Suprapubic skin (tissue), 4 donors: ENCODE data around the gene CLSTN2. TPM values are rescaled to one million over a fixed set of nuclear protein-coding genes. Genes with fewer than 3 reads are reported as not detected.

Source experiments
- DNase-seq, 2 donors: peaks; one replicate each; pipeline ENCODE4 v3.0.0-alpha.2; 2019; ENCODE audit warnings: low spot score in 2 of 2
- H3K27ac ChIP-seq: fragments of 200-600 bp; sonication (generic); one replicate; pipeline ENCODE4 v1.5.1; 2019
- H3K27me3 ChIP-seq: fragments of 200-600 bp; sonication (generic); one replicate; pipeline ENCODE4 v1.5.1; 2019
- H3K36me3 ChIP-seq: fragments of 200-600 bp; sonication (generic); one replicate; pipeline ENCODE4 v1.5.1; 2019
- H3K4me1 ChIP-seq: fragments of 200-600 bp; sonication (generic); one replicate; pipeline ENCODE4 v1.5.1; 2019
- H3K4me3 ChIP-seq: fragments of 200-600 bp; sonication (generic); one replicate; pipeline ENCODE4 v1.5.1; 2019; ENCODE audit warnings: mild to moderate bottlenecking
- H3K9me3 ChIP-seq: fragments of 200-600 bp; sonication (generic); one replicate; pipeline ENCODE4 v1.5.1; 2019
- EP300 ChIP-seq: sonication (generic); formaldehyde crosslinking; IDR thresholded peaks from one replicate; pipeline ENCODE4 v1.6.1; 2017; ENCODE audit warnings: antibody characterized with exemption
- POLR2A ChIP-seq, 2 donors: fragments of 450-650 bp; IDR thresholded peaks; one replicate each; pipeline ENCODE4 v1.6.1; 2017; ENCODE audit warnings: antibody characterized with exemption in 2 of 2, mild to moderate bottlenecking in 2 of 2, moderate library complexity in 2 of 2
- POLR2AphosphoS5 ChIP-seq, 3 donors: sonication (generic); formaldehyde crosslinking; IDR thresholded peaks; one replicate each; pipeline ENCODE4 v1.6.1; 2017; ENCODE audit warnings: antibody characterized with exemption in 3 of 3
- WGBS: methylation state at CpG from one replicate; pipeline ENCODE4 v1.1.5; 2018; 5-methylcytosine and 5-hydroxymethylcytosine counted together
- total RNA-seq, 4 donors: library from RNA; depleted of rRNA; stranded (reverse); fragments of >200 nt; gene quantifications; one replicate each; pipeline ENCODE4 v1.1.0, GENCODE V29; 2016
- TF ChIP-seq, protein P1 (sequence below), 2 donors: fragments of 200-600 bp in 1 of 2; fragments of 450-650 bp in 1 of 2; sonication (generic) in 1 of 2; IDR thresholded peaks; one replicate each; pipeline ENCODE4 v1.5.1; 2016 to 2019; ENCODE audit warnings: antibody characterized with exemption in 2 of 2, mild to moderate bottlenecking in 1 of 2, moderate library complexity in 1 of 2

The CLSTN2 gene
- total RNA-seq, 4 donors from 2014 or later, result 4.3 to 14.1 (median 7.4) TPM

DNA sequence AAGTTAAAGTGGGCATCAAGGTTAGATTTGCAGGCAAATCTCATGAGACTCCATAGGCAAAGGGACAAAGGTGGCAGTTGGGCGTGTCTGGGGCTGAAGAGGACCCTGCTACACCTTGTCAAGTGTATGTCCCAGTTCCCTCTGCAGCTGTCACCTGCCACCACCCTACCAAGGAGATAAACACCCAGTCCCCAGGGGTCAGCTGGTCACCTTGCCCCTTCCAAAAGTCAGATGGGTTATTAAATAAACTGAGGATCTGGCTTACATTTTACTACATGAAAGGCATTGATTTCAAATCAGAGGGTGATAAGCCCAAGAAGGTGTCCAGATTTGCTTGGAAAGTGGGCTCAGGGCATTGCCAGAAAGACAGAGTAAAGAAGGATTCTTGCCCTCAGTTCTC lies 494.8 kb downstream of the CLSTN2 start:
- no peaks in the 10 kb centered on the region for H3K4me1 ChIP-seq
- no peak overlapping the region for H3K4me3 ChIP-seq
- DNase-seq, result no peak
- no peak for TF ChIP-seq POLR2AphosphoS5 (IDR thresholded peaks at IDR 0.05)
- H3K9me3 ChIP-seq, result no peaks in the 10 kb centered on the region
- H3K27me3 ChIP-seq, result no peaks in the 10 kb centered on the region
- H3K36me3 ChIP-seq, result no peaks in the 10 kb centered on the region
- 92% methylated on average over 1 of the region's 1 CpG for WGBS
- no peak overlapping the region for H3K27ac ChIP-seq

DNA sequence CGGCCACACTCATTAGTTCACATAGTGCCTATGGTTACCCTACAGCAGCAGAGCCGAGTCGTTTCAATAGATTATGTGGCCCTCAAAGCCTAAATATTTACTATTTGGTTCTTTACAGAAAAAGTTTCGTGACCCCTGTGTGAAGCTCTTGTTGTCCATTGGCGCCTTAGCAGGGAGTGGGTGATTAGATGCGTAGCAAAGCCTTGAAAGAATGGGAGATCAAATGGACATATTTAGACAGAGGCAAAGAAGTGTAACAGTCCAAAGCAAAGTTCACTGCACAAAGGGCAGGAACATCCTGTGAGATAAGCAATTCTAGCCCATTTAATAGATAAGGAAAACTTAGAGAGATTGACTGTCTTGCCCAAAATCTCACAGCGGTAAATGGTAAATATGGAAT lies 495.5 kb downstream of the CLSTN2 start:
- 85% methylated on average over 7 of the region's 7 CpGs for WGBS
- H3K9me3 ChIP-seq, result no peaks in the 10 kb centered on the region
- no peak overlapping the region for H3K27ac ChIP-seq
- no peaks in the 10 kb centered on the region for H3K4me1 ChIP-seq
- H3K4me3 ChIP-seq, result no peak overlapping the region
- H3K27me3 ChIP-seq, result no peaks in the 10 kb centered on the region
- TF ChIP-seq EP300 (no peak), POLR2A (IDR thresholded peaks at IDR 0.05) (no peak), POLR2AphosphoS5 (IDR thresholded peaks at IDR 0.05) (no peak)
- TF ChIP-seq, protein P1, sequence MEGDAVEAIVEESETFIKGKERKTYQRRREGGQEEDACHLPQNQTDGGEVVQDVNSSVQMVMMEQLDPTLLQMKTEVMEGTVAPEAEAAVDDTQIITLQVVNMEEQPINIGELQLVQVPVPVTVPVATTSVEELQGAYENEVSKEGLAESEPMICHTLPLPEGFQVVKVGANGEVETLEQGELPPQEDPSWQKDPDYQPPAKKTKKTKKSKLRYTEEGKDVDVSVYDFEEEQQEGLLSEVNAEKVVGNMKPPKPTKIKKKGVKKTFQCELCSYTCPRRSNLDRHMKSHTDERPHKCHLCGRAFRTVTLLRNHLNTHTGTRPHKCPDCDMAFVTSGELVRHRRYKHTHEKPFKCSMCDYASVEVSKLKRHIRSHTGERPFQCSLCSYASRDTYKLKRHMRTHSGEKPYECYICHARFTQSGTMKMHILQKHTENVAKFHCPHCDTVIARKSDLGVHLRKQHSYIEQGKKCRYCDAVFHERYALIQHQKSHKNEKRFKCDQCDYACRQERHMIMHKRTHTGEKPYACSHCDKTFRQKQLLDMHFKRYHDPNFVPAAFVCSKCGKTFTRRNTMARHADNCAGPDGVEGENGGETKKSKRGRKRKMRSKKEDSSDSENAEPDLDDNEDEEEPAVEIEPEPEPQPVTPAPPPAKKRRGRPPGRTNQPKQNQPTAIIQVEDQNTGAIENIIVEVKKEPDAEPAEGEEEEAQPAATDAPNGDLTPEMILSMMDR (IDR thresholded peaks at IDR 0.05), result no peak
- DNase-seq, result no peak
- H3K36me3 ChIP-seq, result no peaks in the 10 kb centered on the region

DNA sequence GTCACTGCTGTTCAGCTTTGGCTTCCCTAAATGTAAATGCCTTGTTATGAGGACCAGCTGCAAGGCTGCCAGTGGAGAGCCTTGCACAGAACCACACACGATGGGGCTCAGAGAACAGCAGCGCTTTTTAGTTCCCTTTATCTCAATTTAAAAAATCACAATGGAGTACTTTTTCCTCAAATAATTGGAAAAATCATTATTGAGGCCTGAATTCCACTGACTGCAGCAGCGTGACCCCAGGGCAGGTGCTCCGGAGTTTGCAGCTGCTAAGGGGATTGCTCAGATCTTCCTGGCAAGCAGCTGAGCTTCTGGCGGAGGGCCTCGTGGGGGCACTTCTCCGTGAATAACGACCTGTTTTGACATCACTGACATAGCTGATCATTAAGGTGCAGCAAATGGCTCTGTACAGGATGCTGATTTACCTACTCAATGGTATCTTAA lies 497.3 kb downstream of the CLSTN2 start:
- TF ChIP-seq POLR2A (IDR thresholded peaks at IDR 0.05) (no peak), EP300 (no peak), POLR2AphosphoS5 (IDR thresholded peaks at IDR 0.05) (no peak)
- TF ChIP-seq, protein P1 (IDR thresholded peaks at IDR 0.05), result no peak
- no peak overlapping the region for H3K27ac ChIP-seq
- no peaks in the 10 kb centered on the region for H3K9me3 ChIP-seq
- H3K4me3 ChIP-seq, result no peak overlapping the region
- no peak for DNase-seq
- no peaks in the 10 kb centered on the region for H3K4me1 ChIP-seq
- H3K36me3 ChIP-seq, result no peaks in the 10 kb centered on the region
- H3K27me3 ChIP-seq, result no peaks in the 10 kb centered on the region
- 48% methylated on average over 8 of the region's 8 CpGs for WGBS

DNA sequence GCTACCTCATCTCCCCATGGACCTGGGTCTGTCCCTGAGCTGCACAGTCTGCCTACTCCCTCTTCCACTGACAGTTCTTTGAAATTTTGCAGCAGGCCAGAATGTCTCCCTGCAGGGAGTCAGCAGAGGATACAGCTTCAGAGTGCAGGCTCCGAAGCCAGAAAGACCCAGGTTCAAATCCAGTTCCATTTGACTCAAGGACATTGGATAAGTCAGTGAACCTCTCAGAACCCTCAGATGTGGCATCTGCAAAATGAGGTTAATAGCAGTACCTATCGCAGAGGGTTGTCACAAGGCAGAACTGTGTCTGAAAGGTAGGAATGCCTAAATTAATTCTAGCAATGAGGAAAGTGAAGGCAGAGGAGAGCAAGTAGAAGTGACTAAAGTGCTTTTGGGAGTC lies 498.4 kb downstream of the CLSTN2 start:
- no peaks in the 10 kb centered on the region for H3K27me3 ChIP-seq
- no peak overlapping the region for H3K4me3 ChIP-seq
- 73% methylated on average over 2 of the region's 2 CpGs for WGBS
- TF ChIP-seq EP300 (no peak), POLR2AphosphoS5 (IDR thresholded peaks at IDR 0.05) (no peak), POLR2A (IDR thresholded peaks at IDR 0.05) (no peak)
- TF ChIP-seq, protein P1 (IDR thresholded peaks at IDR 0.05), result no peak
- H3K36me3 ChIP-seq, result no peaks in the 10 kb centered on the region
- H3K4me1 ChIP-seq, result no peaks in the 10 kb centered on the region
- no peak overlapping the region for H3K27ac ChIP-seq
- no peak for DNase-seq
- no peaks in the 10 kb centered on the region for H3K9me3 ChIP-seq

DNA sequence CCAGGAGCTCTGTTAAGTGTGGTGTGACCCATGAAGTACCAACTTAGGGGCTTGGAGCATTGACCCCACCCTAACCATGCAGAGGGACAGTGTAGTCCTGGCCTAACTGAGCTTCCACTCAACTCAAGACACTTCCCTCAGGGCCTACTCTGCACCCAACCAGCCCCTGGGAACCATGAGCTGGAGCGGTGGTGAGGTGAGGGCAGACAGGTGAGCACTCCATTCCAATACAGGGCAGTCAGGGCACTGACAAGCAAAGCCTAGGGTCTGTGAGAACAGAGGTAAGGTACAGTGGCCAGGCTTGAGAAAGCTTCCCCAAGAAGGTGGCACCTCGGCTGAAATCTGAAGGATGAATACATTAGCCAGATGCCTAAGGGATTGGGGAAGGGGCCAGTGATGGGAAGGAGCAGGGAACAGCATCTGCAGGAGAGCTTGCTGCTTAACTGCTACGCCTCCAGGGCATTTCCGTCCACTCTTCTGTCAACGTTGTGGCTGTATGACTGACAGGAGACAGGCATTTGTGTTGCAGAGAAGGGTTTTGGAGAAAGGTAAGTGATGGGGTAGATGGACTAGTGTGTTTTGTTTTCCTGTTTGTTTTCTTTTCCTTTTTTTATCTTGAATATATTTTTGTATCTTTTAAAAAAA lies 499.4 kb downstream of the CLSTN2 start:
- Histone ChIP-seq H3K27me3 (no peaks in the 10 kb centered on the region), H3K4me1 (no peaks in the 10 kb centered on the region), H3K27ac (no peak overlapping the region), H3K36me3 (no peaks in the 10 kb centered on the region), H3K9me3 (no peaks in the 10 kb centered on the region), H3K4me3 (no peak overlapping the region)
- WGBS, result 62% methylated on average over 5 of the region's 5 CpGs
- TF ChIP-seq EP300 (no peak), POLR2A (IDR thresholded peaks at IDR 0.05) (no peak), POLR2AphosphoS5 (IDR thresholded peaks at IDR 0.05) (no peak)
- TF ChIP-seq, protein P1 (IDR thresholded peaks at IDR 0.05), result no peak
- DNase-seq, result no peak

DNA sequence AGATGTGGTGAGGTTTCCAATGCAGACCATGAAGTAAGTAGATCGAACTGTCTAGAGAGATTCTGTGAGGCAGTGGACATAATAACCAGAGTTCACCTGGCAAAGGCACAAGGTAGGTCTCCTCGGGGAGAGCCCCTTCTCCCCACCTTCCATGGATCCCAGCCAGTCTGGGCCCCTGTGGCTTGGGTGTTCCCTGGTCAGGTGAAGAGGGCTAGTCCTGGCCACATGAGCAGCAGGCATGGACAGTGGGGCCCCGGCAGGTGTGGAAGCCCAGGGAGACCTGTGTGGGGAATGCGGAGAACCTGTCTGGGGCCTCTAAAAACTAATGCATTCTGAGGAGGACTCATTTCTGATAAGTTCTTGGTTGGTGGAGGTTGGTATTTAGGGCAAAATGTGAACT lies 501.4 kb downstream of the CLSTN2 start:
- WGBS, result 93% methylated on average over 3 of the region's 4 CpGs
- no peaks in the 10 kb centered on the region for H3K27me3 ChIP-seq
- H3K36me3 ChIP-seq, result no peaks in the 10 kb centered on the region
- no peak overlapping the region for H3K27ac ChIP-seq
- H3K4me1 ChIP-seq, result no peaks in the 10 kb centered on the region
- no peak overlapping the region for H3K4me3 ChIP-seq
- TF ChIP-seq POLR2AphosphoS5 (IDR thresholded peaks at IDR 0.05) (no peak), EP300 (no peak), POLR2A (IDR thresholded peaks at IDR 0.05) (no peak)
- TF ChIP-seq, protein P1 (IDR thresholded peaks at IDR 0.05), result no peak
- H3K9me3 ChIP-seq, result no peaks in the 10 kb centered on the region
- no peak for DNase-seq
